IMR-90 (cell line): Measurements from ENCODE around the gene LTC4S. TPM values are rescaled to one million over a fixed set of nuclear protein-coding genes. Genes with fewer than 3 reads are reported as not detected.

Experiments
- ATAC-seq: fragments of 200-7000 bp; cut with Tn5 transposase; 2 replicates; pipeline ENCODE4 v1.9.1; 2020; ENCODE audit warnings: low read depth, mild to moderate bottlenecking, moderate library complexity
- BruUV-seq: library from RNA; stranded (reverse); fragments of 400-500 nt; replicated peaks from 2 replicates; lab custom pipeline; 2021; lab: Mats Ljungman, UMichigan
- CTCF ChIA-PET: fragments of 300-600 bp; formaldehyde crosslinking; extraction: SDS; loops from one replicate; lab custom pipeline; 2021; ENCODE audit warnings: antibody characterized with exemption; lab: Yijun Ruan, JAX
- POLR2A ChIA-PET: fragments of 300-600 bp; sonication (Branson Sonifier 250); formaldehyde crosslinking; loops from one replicate; lab custom pipeline; 2022; ENCODE audit warnings: antibody characterized with exemption; ENCODE audit not compliant: unreplicated experiment; lab: Charles Lee
- DNase-seq: peaks from one replicate; pipeline ENCODE4 v3.0.0; 2013
- H2AFZ ChIP-seq: replicated peaks from 2 replicates; pipeline ENCODE3; 2013; ENCODE audit warnings: low read length, mild to moderate bottlenecking; ENCODE audit not compliant: poor library complexity
- H2AK5ac ChIP-seq: 2 replicates; pipeline ENCODE4 v1.6.1; 2013; ENCODE audit warnings: low read depth, low read length, inconsistent platforms
- H2AK9ac ChIP-seq: replicated peaks from 2 replicates; pipeline ENCODE3; 2013; ENCODE audit warnings: mild to moderate bottlenecking, low read depth, low read length, moderate library complexity; ENCODE audit not compliant: poor library complexity
- H2BK120ac ChIP-seq: 2 replicates; pipeline ENCODE4 v1.6.1; 2013; ENCODE audit warnings: low read depth, low read length, inconsistent platforms
- H2BK15ac ChIP-seq: 3 replicates; pipeline ENCODE4 v1.6.1; 2013; ENCODE audit warnings: low read depth, low read length, inconsistent platforms
- H2BK20ac ChIP-seq: 2 replicates; pipeline ENCODE4 v1.6.1; 2013; ENCODE audit warnings: low read depth, mild to moderate bottlenecking, inconsistent platforms, low read length, moderate library complexity
- H2BK5ac ChIP-seq: 2 replicates; pipeline ENCODE4 v1.6.1; 2013; ENCODE audit warnings: mild to moderate bottlenecking, low read depth, low read length, inconsistent platforms; ENCODE audit not compliant: poor library complexity, severe bottlenecking
- H3K14ac ChIP-seq: replicated peaks from 2 replicates; pipeline ENCODE4 v1.6.1; 2013; ENCODE audit warnings: low read depth, low read length, inconsistent platforms
- H3K18ac ChIP-seq: 2 replicates; pipeline ENCODE4 v1.6.1; 2013; ENCODE audit warnings: low read depth, low read length, control low read depth
- H3K23ac ChIP-seq: 2 replicates; pipeline ENCODE4 v1.6.1; 2013; ENCODE audit warnings: low read depth, low read length, inconsistent platforms
- H3K27ac ChIP-seq: 2 replicates; pipeline ENCODE4 v1.5.1; 2013; ENCODE audit warnings: mild to moderate bottlenecking, control low read depth, low read length; ENCODE audit not compliant: insufficient read depth
- H3K27me3 ChIP-seq: 2 replicates; pipeline ENCODE4 v1.6.1; 2013; ENCODE audit warnings: low read length; ENCODE audit not compliant: control insufficient read depth, insufficient read depth
- H3K36me3 ChIP-seq: 2 replicates; pipeline ENCODE4 v1.6.1; 2013; ENCODE audit warnings: low read length, mixed read lengths; ENCODE audit not compliant: control insufficient read depth, insufficient read depth
- H3K4ac ChIP-seq: 2 replicates; pipeline ENCODE4 v1.6.1; 2013; ENCODE audit warnings: low read depth, low read length, inconsistent platforms
- H3K4me1 ChIP-seq: 2 replicates; pipeline ENCODE4 v1.6.1; 2013; ENCODE audit warnings: low read length, mixed read lengths; ENCODE audit not compliant: control insufficient read depth, insufficient read depth
- H3K4me2 ChIP-seq: 2 replicates; pipeline ENCODE4 v1.6.1; 2013; ENCODE audit warnings: low read depth, mild to moderate bottlenecking, control low read depth, low read length, moderate library complexity
- H3K4me3 ChIP-seq: 2 replicates; pipeline ENCODE4 v1.5.1; 2013; ENCODE audit warnings: low read depth, mild to moderate bottlenecking, control low read depth, low read length, moderate library complexity; ENCODE audit not compliant: insufficient read depth
- H3K56ac ChIP-seq: 2 replicates; pipeline ENCODE4 v1.6.1; 2013; ENCODE audit warnings: low read length, inconsistent platforms; ENCODE audit not compliant: insufficient read depth; ENCODE audit errors: extremely low read depth
- H3K79me1 ChIP-seq, 2 experiments: 2 replicates each; pipeline ENCODE4 v1.6.1; 2013; ENCODE audit warnings: low read length in 2 of 2, inconsistent platforms in 1 of 2, low read depth in 1 of 2
- H3K9ac ChIP-seq: 2 replicates; pipeline ENCODE4 v1.6.1; 2013; ENCODE audit warnings: low read depth, low read length, control low read depth
- H3K9me1 ChIP-seq: 2 replicates; pipeline ENCODE4 v1.6.1; 2013; ENCODE audit warnings: low read length, inconsistent platforms; ENCODE audit not compliant: insufficient read depth
- H3K9me3 ChIP-seq: 2 replicates; pipeline ENCODE4 v1.6.1; 2013; ENCODE audit warnings: low read length; ENCODE audit not compliant: control insufficient read depth, insufficient read depth
- H4K20me1 ChIP-seq: 2 replicates; pipeline ENCODE4 v1.6.1; 2013; ENCODE audit warnings: low read length, inconsistent platforms; ENCODE audit not compliant: insufficient read depth
- H4K5ac ChIP-seq: 2 replicates; pipeline ENCODE4 v1.6.1; 2013; ENCODE audit warnings: mild to moderate bottlenecking, low read depth, low read length, control low read depth
- H4K8ac ChIP-seq, 2 experiments: 2 replicates each; pipeline ENCODE4 v1.6.1; 2013; ENCODE audit warnings: low read depth in 2 of 2, low read length in 2 of 2, control low read depth in 1 of 2, inconsistent platforms in 1 of 2
- H4K91ac ChIP-seq: 2 replicates; pipeline ENCODE4 v1.6.1; 2013; ENCODE audit warnings: low read depth, low read length, inconsistent platforms; ENCODE audit not compliant: insufficient read depth
- BHLHE40 ChIP-seq: fragments of 150-350 bp; IDR thresholded peaks from 2 replicates; pipeline ENCODE4 v1.6.1; 2016; ENCODE audit warnings: mild to moderate bottlenecking, low read depth, low read length
- CHD1 ChIP-seq: IDR thresholded peaks from 2 replicates; pipeline ENCODE4 v1.6.1; 2012; ENCODE audit warnings: low read depth, low read length, improper control_type of control experiment
- FOS ChIP-seq: fragments of 150-350 bp; IDR thresholded peaks from 2 replicates; pipeline ENCODE4 v1.6.1; 2016; ENCODE audit warnings: low read depth, low read length
- MAFK ChIP-seq: IDR thresholded peaks from 2 replicates; pipeline ENCODE4 v1.6.1; 2012; ENCODE audit warnings: low read depth, low read length, improper control_type of control experiment
- MAZ ChIP-seq: IDR thresholded peaks from 2 replicates; pipeline ENCODE4 v1.6.1; 2012; ENCODE audit warnings: low read depth, mild to moderate bottlenecking, low read length, improper control_type of control experiment, moderate library complexity, borderline replicate concordance
- MXI1 ChIP-seq: IDR thresholded peaks from 2 replicates; pipeline ENCODE4 v1.6.1; 2012; ENCODE audit warnings: low read depth, mild to moderate bottlenecking, low read length, moderate library complexity, borderline replicate concordance
- NFE2L2 ChIP-seq: fragments of 150-350 bp; IDR thresholded peaks from 2 replicates; pipeline ENCODE4 v1.6.1; 2016; ENCODE audit warnings: low read depth, mild to moderate bottlenecking, low read length
- POLR2A ChIP-seq: IDR thresholded peaks from 2 replicates; pipeline ENCODE4 v1.6.1; 2012; ENCODE audit warnings: mild to moderate bottlenecking, low read depth, low read length
- RCOR1 ChIP-seq: IDR thresholded peaks from 2 replicates; pipeline ENCODE4 v1.6.1; 2012; ENCODE audit warnings: mild to moderate bottlenecking, low read length, improper control_type of control experiment; ENCODE audit not compliant: insufficient replicate concordance
- RFX5 ChIP-seq: IDR thresholded peaks from 2 replicates; pipeline ENCODE4 v1.8.0; 2012; ENCODE audit warnings: low read depth, mild to moderate bottlenecking, low read length, moderate library complexity
- WGBS, 2 experiments: methylation state at CpG; one replicate each; pipeline versions ENCODE4 v1.1.5 to v1.1.7; 2013; ENCODE audit warnings: missing lambda C conversion rate in 2 of 2; ENCODE audit not compliant: insufficient read length in 1 of 2; ENCODE audit errors: extremely low coverage in 2 of 2; 5-methylcytosine and 5-hydroxymethylcytosine counted together
- dilution Hi-C: fragments of 300-500 bp; cut with HindIII; formaldehyde crosslinking; loops from one replicate; pipeline ENCODE4 v1.14.3; 2018; ENCODE audit warnings: low sequenced_read_pairs; ENCODE audit not compliant: unreplicated experiment
- in situ Hi-C: fragments of 300-500 bp; cut with MboI; formaldehyde crosslinking; loops from 3 replicates; pipeline ENCODE4 v1.14.3; 2019; ENCODE audit warnings: low sequenced_read_pairs, inconsistent platforms, mixed read lengths
- intact Hi-C: fragments of 100-400 bp; cut with micrococcal nuclease; formaldehyde crosslinking; loops from 2 replicates; pipeline ENCODE4 v1.10.0; 2022
- polyA plus RNA-seq, 3 experiments: library from polyadenylated mRNA; depleted of rRNA; stranded (reverse); fragments of >200 nt; gene quantifications; 2 replicates each; pipeline ENCODE4 v1.2.3, GENCODE V29; 2012; ENCODE audit warnings: low replicate concordance in 1 of 3
- total RNA-seq: library from RNA; depleted of rRNA; stranded (reverse); fragments of >200 nt; gene quantifications from 2 replicates; pipeline ENCODE4 v1.2.3, GENCODE V29; 2012

LTC4S gene
- total and polyA plus RNA-seq, 2 of the 4 experiments (the other 2 are of a cell fraction): 0.72 TPM; not detected in 1

GRCh38 chr5:179765400-179765799 is 28.4 kb upstream of the LTC4S start:
- peak overlapping the region; percentile 30; the same call in 1 of the 2 replicates for H3K56ac ChIP-seq
- H3K4me1 ChIP-seq: peaks cover 35% of the 10 kb centered on the region
- peak overlapping the region; percentile 75 for H2BK5ac ChIP-seq
- in situ Hi-C loops: no loop called here
- 37% methylated on average over 9 of the region's 13 CpGs; no CpG with 5 or more reads in 1 of the 2 experiments for WGBS, 2 experiments
- H3K23ac ChIP-seq: peak overlapping the region; percentile 82; the same call in 1 of the 2 replicates
- dilution Hi-C loops: no loop called here
- peaks cover 40% of the 10 kb centered on the region for H4K20me1 ChIP-seq
- H3K4me3 ChIP-seq: no peak overlapping the region
- 0 out of 2 replicates have a peak overlapping the region, but pooled peaks have one; percentile 8 for H3K4me2 ChIP-seq
- peak overlapping the region; percentile 74 for H2BK20ac ChIP-seq
- H3K36me3 ChIP-seq: peaks cover 31% of the 10 kb centered on the region
- H3K27ac ChIP-seq: peak overlapping the region; percentile 82
- peak overlapping the region; percentile 50 for H4K5ac ChIP-seq
- H3K27me3 ChIP-seq: no peaks in the 10 kb centered on the region
- peak; percentile 65 for ATAC-seq
- peak overlapping the region; percentile 86 for H4K91ac ChIP-seq
- H3K9me1 ChIP-seq: peaks cover 22% of the 10 kb centered on the region
- H4K8ac ChIP-seq: peak overlapping the region; percentile 68 to 79; a peak in 3 of 4 replicates
- ChIA-PET CTCF (interaction anchor here (0.5 kb wide), 1 partner anchor 110 kb away, joined by 3 read pairs; no protein-coding TSS in a partner anchor), POLR2A (no interaction called here)
- H2AK5ac ChIP-seq: peak overlapping the region; percentile 97
- H3K4ac ChIP-seq: peak overlapping the region; percentile 94
- peak overlapping the region; percentile 77; the same call in 2 of the 3 replicates for H2BK15ac ChIP-seq
- H3K14ac ChIP-seq: peak overlapping the region; percentile 62; the same call in 1 of the 2 replicates
- H3K9ac ChIP-seq: peak overlapping the region; percentile 10; the same call in 1 of the 2 replicates
- intact Hi-C loops: no loop called here
- H2BK120ac ChIP-seq: peak overlapping the region; percentile 82; the same call in 1 of the 2 replicates
- no TSS peak for BruUV-seq
- peak overlapping the region; percentile 12 for H3K18ac ChIP-seq
- H2AK9ac ChIP-seq: peak overlapping the region; percentile 89
- no peaks in the 10 kb centered on the region for H3K9me3 ChIP-seq
- no peak for TF ChIP-seq POLR2A
- peak; percentile 58 for TF ChIP-seq FOS
- no peak for TF ChIP-seq RCOR1
- no peak for TF ChIP-seq RFX5
- TF ChIP-seq BHLHE40: no peak
- TF ChIP-seq CHD1: no peak
- 0 out of 2 replicates have a peak, but pooled peaks have one; percentile 28 for TF ChIP-seq MAZ
- no peak for TF ChIP-seq NFE2L2
- TF ChIP-seq MAFK: no peak
- TF ChIP-seq MXI1: no peak
- DNase-seq: peak; percentile 85
- peak overlapping the region; percentile 34 for H2AFZ ChIP-seq
- H3K79me1 ChIP-seq: peaks cover 33 to 73% of the 10 kb centered on the region in 2 experiments
